ENCODE results near the gene H2BW2. TPM values are rescaled to one million over a fixed set of nuclear protein-coding genes. Genes with fewer than 3 reads are reported as not detected.
"Not testable (repeated sequence)": the region's sequence is repeated elsewhere in the genome, so short reads cannot be mapped to it uniquely, and the experiment has no call there.

The H2BW2 gene
- total RNA-seq, 1 experiment from 2014 or later: not detected

DNA sequence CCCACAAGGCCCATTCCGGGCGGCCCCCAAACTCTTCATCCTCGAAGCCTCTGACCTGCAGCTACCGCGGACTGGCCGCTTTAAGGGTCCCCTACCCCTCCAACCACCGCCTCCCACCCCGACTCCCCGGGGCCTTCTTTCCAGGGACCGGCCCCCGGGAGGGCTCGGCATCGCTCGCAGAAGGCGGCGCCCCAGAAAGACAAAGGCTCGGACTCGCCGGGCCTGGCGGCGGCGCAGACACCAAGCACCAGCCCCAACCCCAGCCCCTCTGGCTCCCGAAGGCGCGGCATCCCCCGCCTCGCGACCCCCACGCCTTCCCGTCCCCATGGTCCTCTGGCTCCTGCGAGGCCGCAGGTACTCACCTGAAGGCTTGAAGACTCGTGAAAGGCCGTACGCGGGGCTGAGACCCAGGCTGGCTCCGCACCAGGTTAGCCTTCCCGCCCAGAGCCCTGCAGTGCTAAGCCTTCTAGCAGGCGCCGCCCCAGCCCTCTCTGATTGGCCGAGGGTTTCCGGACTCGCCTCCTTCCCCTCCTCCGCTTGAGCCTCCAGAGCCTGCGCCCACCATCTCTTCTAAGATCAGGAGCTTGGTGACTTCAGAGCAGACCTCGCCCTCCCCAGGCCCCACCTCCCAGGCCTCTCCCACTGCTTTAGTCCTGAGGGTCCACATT lies 36.2 kb downstream of the H2BW2 start, which contains the start of gene TMSB15C:
TSS of gene TMSB15C (minus strand) at position 459 of the 668 bp plus-strand sequence.
- H3K27me3 ChIP-seq (replicated peaks; ENCODE audit: insufficient read depth, low read depth, low read length, poor library complexity); DNase-seq (ENCODE audit: low spot score); intact Hi-C loops (cut with micrococcal nuclease; ENCODE audit: unreplicated experiment); H3K9me3 ChIP-seq (ENCODE audit: low read depth, low read length, poor library complexity, severe bottlenecking); POLR2A ChIA-PET (ENCODE audit: low non-redundant PET); H3K27ac ChIP-seq (ENCODE audit: low read depth, low read length, poor library complexity, severe bottlenecking); H3K4me3 ChIP-seq (ENCODE audit: low read depth, low read length, poor library complexity, severe bottlenecking); CTCF ChIA-PET; H3K4me1 ChIP-seq (ENCODE audit: insufficient read depth, low read length, poor library complexity, severe bottlenecking); BruUV-seq (replicated peaks); H3K36me3 ChIP-seq (ENCODE audit: insufficient read depth, low read length, poor library complexity, severe bottlenecking): not testable (repeated sequence)

DNA sequence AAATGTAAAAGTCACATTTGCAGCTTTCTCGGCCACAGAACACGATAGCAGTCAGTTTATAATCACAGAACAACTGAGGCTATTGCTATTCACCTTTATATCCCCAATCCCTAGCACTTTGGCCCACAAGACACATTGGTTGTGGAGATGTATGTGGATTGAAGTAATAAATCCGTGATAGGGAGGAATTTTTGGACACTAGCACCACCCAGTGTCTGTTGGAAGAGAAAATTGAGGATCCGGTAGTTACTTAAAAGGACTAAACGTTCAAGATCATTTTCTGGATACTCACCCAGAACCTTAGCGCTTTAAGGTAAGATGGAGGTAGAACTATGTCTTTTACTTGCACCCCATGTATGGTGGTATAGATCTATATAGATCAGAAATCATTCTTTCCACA lies 38.1 kb downstream of the H2BW2 start:
- H3K4me1 ChIP-seq (ENCODE audit: insufficient read depth, low read length, poor library complexity, severe bottlenecking); POLR2A ChIA-PET (ENCODE audit: low non-redundant PET); H3K9me3 ChIP-seq (ENCODE audit: low read depth, low read length, poor library complexity, severe bottlenecking); intact Hi-C loops (cut with micrococcal nuclease; ENCODE audit: unreplicated experiment); H3K4me3 ChIP-seq (ENCODE audit: low read depth, low read length, poor library complexity, severe bottlenecking); DNase-seq (ENCODE audit: low spot score); CTCF ChIA-PET; H3K36me3 ChIP-seq (ENCODE audit: insufficient read depth, low read length, poor library complexity, severe bottlenecking); H3K27ac ChIP-seq (ENCODE audit: low read depth, low read length, poor library complexity, severe bottlenecking); BruUV-seq (replicated peaks); H3K27me3 ChIP-seq (replicated peaks; ENCODE audit: insufficient read depth, low read depth, low read length, poor library complexity): not testable (repeated sequence)

DNA sequence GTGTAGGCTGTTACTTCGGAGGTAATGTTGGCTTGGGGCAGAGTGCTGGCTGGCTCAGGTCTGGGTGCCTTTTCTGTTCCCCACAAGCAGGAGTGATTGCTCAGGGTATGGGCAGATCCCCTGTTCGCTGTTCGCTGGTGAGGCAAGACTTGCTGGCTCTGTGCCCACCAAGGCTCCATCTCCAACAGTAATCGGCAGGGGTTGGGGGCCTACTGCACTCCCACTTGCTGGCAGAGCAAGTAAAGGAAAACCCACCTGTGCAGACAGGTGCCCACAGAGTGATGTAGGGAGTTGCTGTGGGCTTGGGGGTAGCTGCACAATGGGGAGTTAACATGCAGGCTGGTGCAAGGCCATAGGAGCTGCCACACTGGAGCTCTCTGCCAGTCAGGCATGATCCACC lies 44.3 kb downstream of the H2BW2 start:
- intact Hi-C loops (cut with micrococcal nuclease; ENCODE audit: unreplicated experiment): no loop called here
- Histone ChIP-seq H3K27me3 (replicated peaks; ENCODE audit: insufficient read depth, low read depth, low read length, poor library complexity) (peaks cover 6% of the 10 kb centered on the region), H3K4me3 (ENCODE audit: low read depth, low read length, poor library complexity, severe bottlenecking) (no peak overlapping the region), H3K4me1 (ENCODE audit: insufficient read depth, low read length, poor library complexity, severe bottlenecking) (no peaks in the 10 kb centered on the region), H3K36me3 (ENCODE audit: insufficient read depth, low read length, poor library complexity, severe bottlenecking) (no peaks in the 10 kb centered on the region), H3K9me3 (ENCODE audit: low read depth, low read length, poor library complexity, severe bottlenecking) (no peaks in the 10 kb centered on the region), H3K27ac (ENCODE audit: low read depth, low read length, poor library complexity, severe bottlenecking) (no peak overlapping the region)
- ChIA-PET POLR2A (ENCODE audit: low non-redundant PET) (no interaction called here), CTCF (no interaction called here)
- BruUV-seq (replicated peaks): no TSS peak
- TF ChIP-seq EZH2 (IDR thresholded peaks at IDR 0.05; ENCODE audit: borderline replicate concordance, low read depth, low read length, poor library complexity, severe bottlenecking): no peak
- TF ChIP-seq, protein P1, sequence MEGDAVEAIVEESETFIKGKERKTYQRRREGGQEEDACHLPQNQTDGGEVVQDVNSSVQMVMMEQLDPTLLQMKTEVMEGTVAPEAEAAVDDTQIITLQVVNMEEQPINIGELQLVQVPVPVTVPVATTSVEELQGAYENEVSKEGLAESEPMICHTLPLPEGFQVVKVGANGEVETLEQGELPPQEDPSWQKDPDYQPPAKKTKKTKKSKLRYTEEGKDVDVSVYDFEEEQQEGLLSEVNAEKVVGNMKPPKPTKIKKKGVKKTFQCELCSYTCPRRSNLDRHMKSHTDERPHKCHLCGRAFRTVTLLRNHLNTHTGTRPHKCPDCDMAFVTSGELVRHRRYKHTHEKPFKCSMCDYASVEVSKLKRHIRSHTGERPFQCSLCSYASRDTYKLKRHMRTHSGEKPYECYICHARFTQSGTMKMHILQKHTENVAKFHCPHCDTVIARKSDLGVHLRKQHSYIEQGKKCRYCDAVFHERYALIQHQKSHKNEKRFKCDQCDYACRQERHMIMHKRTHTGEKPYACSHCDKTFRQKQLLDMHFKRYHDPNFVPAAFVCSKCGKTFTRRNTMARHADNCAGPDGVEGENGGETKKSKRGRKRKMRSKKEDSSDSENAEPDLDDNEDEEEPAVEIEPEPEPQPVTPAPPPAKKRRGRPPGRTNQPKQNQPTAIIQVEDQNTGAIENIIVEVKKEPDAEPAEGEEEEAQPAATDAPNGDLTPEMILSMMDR (conservative IDR thresholded peaks at IDR 0.05; ENCODE audit: low read depth, low read length): no peak
- DNase-seq (ENCODE audit: low spot score): no peak

DNA sequence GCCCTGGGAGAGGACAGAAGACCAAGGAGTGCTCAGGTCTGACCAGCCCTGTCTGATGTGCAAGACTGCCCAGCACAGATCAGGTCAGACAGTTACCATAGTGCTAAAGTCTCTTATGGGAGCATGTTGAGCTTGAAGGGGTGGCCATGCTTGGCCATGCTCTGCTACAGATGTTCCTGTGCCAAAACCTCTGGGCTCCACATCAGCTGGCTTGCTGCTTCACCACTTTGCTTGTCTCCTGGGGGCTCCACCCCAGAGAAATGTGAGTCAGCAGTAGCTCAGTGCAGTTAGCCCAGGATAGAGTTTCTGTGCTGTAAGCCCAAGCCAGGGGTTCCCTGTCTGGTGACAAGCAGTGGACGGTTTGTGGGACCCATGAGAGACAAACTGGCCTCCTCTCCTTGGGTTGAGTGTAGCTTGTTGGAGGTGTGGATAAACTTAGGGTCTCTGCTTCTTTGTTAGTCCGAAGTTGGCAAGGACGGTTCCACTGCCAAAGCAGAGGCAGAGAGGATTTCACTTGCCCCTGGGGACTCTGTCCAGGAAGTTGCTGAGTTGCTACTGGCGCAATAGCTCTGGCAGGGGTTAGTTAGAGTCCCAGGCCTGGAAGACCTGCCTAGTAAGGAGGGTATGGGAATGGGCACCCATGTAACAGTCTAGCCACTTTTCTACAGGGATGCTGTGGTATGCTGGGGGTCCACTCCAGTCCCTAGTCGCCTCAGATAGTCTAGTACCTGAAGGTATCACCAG lies 45.0 kb downstream of the H2BW2 start:
- intact Hi-C loops (cut with micrococcal nuclease; ENCODE audit: unreplicated experiment): no loop called here
- CTCF ChIA-PET: no interaction called here
- DNase-seq (ENCODE audit: low spot score): peak; percentile 6

More for the DNA sequence above, 45.0 kb downstream of the H2BW2 start:
- Histone ChIP-seq H3K4me3 (ENCODE audit: low read depth, low read length, poor library complexity, severe bottlenecking) (no peak overlapping the region), H3K36me3 (ENCODE audit: insufficient read depth, low read length, poor library complexity, severe bottlenecking) (no peaks in the 10 kb centered on the region), H3K27ac (ENCODE audit: low read depth, low read length, poor library complexity, severe bottlenecking) (no peak overlapping the region), H3K27me3 (replicated peaks; ENCODE audit: insufficient read depth, low read depth, low read length, poor library complexity) (peaks cover 8% of the 10 kb centered on the region), H3K4me1 (ENCODE audit: insufficient read depth, low read length, poor library complexity, severe bottlenecking) (no peaks in the 10 kb centered on the region), H3K9me3 (ENCODE audit: low read depth, low read length, poor library complexity, severe bottlenecking) (no peaks in the 10 kb centered on the region)
- POLR2A ChIA-PET (ENCODE audit: low non-redundant PET): no interaction called here
- TF ChIP-seq, protein P1 (conservative IDR thresholded peaks at IDR 0.05; ENCODE audit: low read depth, low read length): no peak
- no peak for TF ChIP-seq EZH2 (IDR thresholded peaks at IDR 0.05; ENCODE audit: borderline replicate concordance, low read depth, low read length, poor library complexity, severe bottlenecking)
- BruUV-seq (replicated peaks): no TSS peak

Measured in A673 (cell line).